HL-60/S4 (cell line): ENCODE results near the gene CSF2.
"Not testable (repeated sequence)": the region's sequence is repeated elsewhere in the genome, so short reads cannot be mapped to it uniquely, and the experiment has no call there.

Experiments used
- in situ Hi-C: fragments of 300-500 bp; cut with MboI; formaldehyde crosslinking; loops from 2 replicates; pipeline ENCODE4 v1.14.3; 2022; ENCODE audit warnings: low sequenced_read_pairs

Gene CSF2

DNA sequence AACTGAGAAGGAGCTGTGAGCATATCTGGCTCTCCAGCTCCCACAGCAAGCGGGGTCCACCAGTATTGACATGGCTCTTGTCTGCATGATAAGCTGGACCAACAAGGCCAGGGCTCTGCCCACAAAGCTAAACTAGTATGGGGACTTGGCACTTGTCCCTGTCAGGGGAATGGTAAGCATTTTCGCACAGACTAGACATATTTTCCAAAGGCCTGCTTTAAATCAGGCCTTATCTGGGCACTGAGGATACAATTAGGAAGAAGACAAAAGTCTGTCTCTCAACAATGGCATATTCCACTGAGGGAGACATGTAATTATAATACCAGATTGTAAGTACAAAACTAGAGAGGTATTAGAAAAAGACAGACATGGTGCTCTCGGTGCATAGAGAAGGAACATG, 32.1 kb downstream of the CSF2 start:
- in situ Hi-C loops = no loop called here

DNA sequence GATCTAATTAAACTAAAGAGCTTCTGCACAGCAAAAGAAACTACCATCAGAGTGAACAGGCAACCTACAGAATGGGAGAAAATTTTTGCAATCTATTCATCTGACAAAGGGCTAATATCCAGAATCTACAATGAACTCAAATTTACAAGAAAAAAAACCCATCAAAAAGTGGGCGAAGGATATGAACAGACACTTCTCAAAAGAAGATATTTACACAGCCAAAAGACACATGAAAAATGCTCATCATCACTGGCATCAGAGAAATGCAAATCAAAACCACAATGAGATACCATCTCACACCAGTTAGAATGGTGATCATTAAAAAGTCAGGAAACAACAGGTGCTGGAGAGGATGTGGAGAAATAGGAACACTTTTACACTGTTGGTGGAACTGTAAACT, 34.9 kb downstream of the CSF2 start:
- in situ Hi-C loops = not testable (repeated sequence)

DNA sequence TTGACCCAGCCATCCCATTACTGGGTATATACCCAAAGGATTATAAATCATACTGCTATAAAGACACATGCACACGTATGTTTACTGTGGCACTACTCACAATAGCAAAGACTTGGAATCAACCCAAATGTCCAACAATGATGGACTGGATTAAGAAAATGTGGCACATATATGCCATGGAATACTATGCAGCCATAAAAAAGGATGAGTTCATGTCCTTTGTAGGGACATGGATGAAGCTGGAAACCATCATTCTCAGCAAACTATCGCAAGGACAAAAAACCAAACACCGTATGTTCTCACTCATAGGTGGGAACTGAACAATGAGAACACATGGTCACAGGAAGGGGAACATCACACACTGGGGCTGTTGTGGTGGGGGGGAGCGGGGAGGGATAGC, 35.4 kb downstream of the CSF2 start:
- in situ Hi-C loops = not testable (repeated sequence)

DNA sequence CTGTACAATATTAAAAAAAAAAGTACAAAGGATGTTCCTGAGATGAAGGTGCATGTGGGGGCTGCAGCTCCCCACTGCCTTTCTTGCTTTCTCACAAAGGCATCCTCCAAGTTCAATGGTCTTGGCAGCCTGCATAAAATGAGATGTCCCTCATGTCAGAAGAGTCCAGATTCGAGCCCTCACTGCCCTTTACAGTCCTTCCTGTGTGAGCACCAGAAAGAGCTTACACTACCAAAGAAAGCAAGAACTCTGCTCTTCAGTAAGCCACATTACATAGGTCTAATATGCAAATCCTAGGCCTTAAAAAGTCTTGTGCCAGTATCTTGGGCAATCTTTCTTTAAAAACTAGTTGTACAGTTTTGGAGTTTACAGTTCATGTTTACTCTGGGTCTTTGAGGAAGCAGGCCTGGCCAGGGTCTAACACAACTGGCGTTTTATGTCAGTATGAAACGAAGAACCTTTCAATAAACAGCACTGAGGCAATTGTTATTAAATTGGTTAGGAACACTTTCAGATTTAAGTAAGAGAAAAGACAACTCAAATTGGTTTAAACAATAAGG, 36.0 kb downstream of the CSF2 start:
- in situ Hi-C loops = no loop called here

DNA sequence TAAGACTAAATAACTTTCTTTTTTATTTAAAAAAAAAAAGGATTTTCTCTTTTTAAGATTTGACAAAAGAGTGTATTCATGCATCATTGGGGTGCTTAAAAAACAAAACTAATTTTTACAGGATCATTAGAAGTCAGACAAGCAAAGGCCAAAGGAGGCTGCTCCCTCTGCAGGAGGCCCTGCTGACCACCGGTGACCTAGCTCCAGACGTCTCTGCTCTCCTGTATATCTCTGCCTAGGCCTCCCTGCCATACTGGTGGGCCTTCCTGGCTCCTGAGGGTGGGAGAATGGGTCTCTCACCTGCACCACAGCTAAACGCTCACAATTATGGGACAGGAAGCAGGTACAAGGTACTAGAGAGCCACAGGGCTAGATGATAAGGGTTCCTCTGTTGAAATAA, 36.6 kb downstream of the CSF2 start:
- in situ Hi-C loops = no loop called here

DNA sequence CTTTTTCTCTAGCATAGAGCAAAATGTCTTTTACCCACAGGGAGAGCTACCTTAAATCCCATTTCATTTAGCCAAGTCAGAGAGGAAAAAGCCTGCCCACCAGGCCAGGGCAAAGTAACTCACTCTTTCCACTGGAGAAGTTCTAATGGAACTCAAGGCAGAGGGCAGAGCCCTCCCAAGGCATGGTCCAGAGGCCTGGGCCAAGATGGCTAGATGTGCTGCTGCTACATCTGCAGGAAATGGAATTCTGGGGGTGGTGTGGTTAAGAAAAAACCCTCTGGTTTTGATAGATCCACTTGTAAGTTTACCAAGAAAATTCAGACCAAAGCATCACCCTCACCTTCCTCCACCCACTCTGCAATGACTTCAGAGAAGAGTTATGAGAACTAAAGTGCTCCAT, 37.3 kb downstream of the CSF2 start:
- in situ Hi-C loops = no loop called here

DNA sequence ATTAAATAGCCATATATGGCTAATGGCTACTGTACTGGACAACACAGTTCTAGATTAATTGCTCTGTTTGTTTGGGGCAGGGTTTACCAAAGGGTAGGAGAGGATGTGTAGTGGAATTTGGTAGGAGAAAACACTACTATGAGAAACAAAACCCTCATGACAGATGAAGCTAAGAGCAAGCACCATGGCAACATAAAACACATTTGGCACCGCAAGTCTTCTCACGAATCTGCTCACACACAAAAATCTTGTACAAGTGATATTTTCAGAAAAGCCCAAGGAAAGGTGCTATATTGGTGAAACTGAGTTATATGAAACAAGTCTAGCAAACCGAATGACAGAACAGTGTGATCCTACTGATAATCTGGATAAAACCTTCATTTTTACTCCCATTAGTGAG, 38.5 kb downstream of the CSF2 start:
- in situ Hi-C loops = no loop called here

DNA sequence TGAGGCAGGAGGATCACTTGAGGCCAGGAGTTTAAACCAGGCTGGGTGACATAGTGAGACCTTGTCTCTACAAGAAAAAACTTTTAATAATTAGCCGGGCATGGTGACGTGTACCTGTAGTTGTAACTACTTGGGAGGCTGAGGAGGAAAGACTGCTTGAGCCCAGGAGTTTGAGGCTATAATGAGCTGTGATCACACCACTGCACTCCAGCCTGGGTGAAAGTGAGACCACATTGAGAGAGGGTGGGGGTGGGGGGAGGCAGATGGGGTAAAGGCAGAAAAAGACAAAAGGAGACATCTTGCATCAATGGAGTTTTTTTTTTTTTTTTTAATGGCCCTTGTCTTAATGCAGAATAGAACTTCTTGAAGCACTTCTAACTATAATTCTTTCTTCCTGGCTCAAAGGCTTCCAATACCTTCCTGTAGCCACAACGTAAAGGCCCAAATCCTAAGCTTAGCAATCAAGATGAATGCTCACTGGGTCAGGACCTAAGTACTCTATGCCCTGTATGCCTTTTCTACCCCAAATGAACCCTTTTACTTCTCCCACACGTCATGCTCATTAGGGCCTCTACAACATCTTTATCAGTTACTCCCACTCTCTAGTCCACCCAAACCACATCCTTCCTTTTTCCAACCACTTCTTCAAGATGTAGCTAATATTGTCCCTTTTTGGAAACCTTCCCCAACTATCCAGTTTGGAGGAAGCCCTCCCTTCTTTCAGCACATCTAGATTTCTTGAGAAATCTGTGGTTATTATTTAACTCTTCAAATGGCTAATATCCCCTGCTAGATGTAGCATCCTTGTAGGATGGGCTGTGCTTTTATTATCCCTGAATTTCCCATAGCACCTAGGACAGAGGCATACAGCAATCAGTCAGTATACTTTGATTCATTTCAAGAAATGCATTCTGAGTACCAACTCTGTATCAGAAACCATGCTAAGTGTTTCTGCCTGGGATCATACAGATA, 40.8 kb downstream of the CSF2 start:
- in situ Hi-C loops = no loop called here

DNA sequence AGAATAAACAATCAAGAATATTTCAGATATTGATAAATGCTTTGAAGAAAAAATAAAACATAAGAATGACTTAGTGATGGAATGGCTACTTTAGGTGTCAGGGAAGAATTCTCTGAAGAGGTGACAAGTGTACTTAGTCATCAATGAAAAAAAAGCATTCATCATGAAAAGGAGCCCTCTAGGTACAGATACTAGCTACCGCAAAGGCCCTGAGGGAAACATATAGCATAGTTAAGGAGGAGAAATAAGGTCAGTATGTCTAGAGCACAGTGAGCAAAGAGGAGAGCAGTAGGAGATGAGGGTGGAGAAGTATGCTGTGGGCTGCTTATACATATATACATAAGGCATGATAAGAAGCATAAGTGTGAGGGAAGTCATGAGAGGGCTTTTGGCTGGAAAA, 41.8 kb downstream of the CSF2 start:
- in situ Hi-C loops = no loop called here

DNA sequence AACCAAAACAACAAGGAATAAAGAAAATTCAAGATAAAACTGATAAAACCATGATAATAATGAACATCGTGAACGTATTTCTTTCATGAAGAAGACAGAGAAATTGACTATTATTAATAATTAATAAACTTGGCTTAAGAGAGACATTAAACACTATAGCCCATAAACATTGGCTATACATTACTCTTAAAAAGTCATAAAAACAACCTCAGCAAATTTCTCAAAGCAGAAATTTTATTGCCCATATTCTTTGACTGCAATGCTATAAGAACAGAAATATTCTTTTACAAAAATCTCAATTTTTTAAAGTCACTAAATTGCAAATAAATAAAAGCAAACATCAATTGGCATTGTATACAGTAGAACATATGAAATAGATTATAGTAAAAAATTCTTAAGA, 42.5 kb downstream of the CSF2 start:
- in situ Hi-C loops = no loop called here

DNA sequence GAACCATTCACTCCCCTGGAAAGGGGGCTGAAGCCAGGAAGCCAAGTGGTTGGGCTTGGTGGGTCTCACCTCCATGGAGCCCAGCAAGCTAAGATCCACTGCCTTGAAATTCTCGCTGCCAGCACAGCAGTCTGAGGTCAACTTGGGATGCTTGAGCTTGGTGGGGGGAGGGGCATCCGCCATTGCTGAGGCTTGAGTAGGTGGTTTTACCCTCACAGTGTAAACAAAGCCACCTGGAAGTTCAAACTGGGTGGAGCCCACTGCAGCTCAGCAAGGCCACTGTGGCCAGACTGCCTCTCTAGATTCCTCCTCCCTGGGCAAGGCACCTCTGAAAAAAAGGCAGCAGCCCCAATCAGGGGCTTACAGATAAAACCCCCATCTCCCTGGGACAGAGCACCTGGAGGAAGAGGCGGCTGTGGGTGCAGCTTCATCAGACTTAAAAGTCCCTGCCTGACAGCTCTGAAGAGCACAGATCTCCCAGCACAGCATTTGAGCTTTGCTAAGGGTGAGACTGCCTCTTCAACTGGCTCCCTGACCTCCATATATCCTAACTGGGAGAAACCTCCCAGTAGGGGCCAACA, 43.4 kb downstream of the CSF2 start:
- in situ Hi-C loops = not testable (repeated sequence)

DNA sequence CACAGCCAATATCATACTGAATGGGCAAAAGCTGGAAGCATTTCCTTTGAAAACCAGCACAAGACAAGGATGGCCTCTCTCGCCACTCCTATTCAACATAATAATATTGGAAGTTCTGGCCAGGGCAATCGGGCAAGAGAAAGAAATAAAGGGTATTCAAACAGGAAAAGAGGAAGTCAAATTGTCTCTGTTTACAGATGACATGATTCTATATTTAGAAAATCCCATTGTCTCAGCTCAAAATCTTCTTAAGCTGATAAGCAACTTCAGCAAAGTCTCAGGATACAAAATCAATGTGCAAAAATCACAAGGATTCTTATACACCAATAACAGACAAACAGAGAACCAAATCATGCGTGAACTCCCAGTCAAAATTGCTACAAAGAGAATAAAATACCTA, 47.1 kb downstream of the CSF2 start:
- in situ Hi-C loops = not testable (repeated sequence)

DNA sequence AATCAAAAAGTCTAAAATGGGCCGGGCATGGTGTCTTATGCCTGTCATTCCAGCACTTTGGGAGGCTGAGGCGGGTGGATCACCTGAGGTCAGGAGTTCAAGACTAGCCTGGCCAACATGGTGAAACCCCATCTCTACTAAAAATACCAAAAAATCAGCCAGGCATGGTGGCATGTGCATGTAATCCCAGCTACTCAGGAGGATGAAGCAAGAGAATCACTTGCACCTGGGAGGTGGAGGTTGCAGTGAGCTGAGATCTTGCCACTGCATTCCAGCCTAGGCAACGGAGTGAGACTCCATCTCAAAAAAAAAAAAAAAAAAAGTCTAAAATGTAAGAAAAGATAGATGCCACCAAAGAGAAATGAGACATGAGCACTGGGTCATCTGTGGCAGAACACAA, 49.4 kb downstream of the CSF2 start:
- in situ Hi-C loops = not testable (repeated sequence)

DNA sequence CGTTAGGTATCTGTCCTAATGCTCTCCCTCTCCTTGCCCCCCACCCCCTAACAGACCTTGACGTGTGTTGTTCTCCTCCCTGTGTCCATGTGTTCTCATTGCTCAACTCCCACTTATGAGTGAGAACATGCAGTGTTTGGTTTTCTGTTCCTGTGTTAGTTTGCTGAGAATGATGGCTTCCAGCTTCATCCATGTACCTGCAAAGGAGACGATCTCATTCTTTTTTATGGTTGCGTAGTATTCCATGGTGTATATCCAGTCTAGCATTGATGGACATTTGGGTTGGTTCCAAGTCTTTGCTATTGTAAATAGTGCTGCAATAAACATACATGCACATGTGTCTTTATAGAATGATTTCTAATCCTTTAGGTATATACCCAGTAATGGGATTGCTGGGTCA, 50.0 kb downstream of the CSF2 start:
- in situ Hi-C loops = not testable (repeated sequence)
